ENCODE results near the gene KDM6A.

- TF ChIP-seq CTCF (IDR thresholded peaks at IDR 0.05) (no peak), POLR2AphosphoS5 (IDR thresholded peaks at IDR 0.05) (no peak), EP300 (IDR thresholded peaks at IDR 0.05) (no peak)
These were observed 253.2 kb downstream of the KDM6A start for GRCh38 chrX:45126158-45126557.

All from upper lobe of left lung (tissue), 4 donors.